HEK293T (cell line): ENCODE data around the gene ATP8A2.

ENCODE experiments used
- CTCF ChIA-PET: fragments of 350-600 bp; formaldehyde crosslinking; extraction: SDS; loops from one replicate; lab custom pipeline; 2021; ENCODE audit warnings: antibody characterized with exemption, inconsistent platforms; lab: Yijun Ruan, JAX
- POLR2A ChIA-PET: fragments of 350-600 bp; formaldehyde crosslinking; extraction: SDS; loops from one replicate; lab custom pipeline; 2020; ENCODE audit warnings: antibody characterized with exemption, inconsistent platforms; lab: Yijun Ruan, JAX
- DNase-seq: peaks from one replicate; pipeline ENCODE4 v3.0.0; 2012; ENCODE audit warnings: mixed read lengths; ENCODE audit errors: extremely low spot score
- ARNT ChIP-seq: fragments of 450-650 bp; IDR thresholded peaks from 2 replicates; pipeline ENCODE4 v1.6.1; 2017; ENCODE audit warnings: mild to moderate bottlenecking
- BHLHE40 ChIP-seq: fragments of 450-650 bp; IDR thresholded peaks from 2 replicates; pipeline ENCODE4 v1.6.1; 2016; ENCODE audit warnings: mild to moderate bottlenecking, moderate library complexity, borderline replicate concordance
- CTBP1 ChIP-seq: fragments of 450-650 bp; IDR thresholded peaks from 2 replicates; pipeline ENCODE4 v1.6.1; 2016; ENCODE audit warnings: borderline replicate concordance
- ELF4 ChIP-seq: fragments of 450-650 bp; IDR thresholded peaks from 2 replicates; pipeline ENCODE4 v1.6.1; 2017; ENCODE audit warnings: antibody characterized with exemption
- FOXA1 ChIP-seq: fragments of 450-650 bp; IDR thresholded peaks from 2 replicates; pipeline ENCODE4 v1.6.1; 2016; ENCODE audit warnings: mild to moderate bottlenecking
- FOXK2 ChIP-seq: fragments of 450-650 bp; IDR thresholded peaks from 2 replicates; pipeline ENCODE4 v1.6.1; 2016; ENCODE audit warnings: mild to moderate bottlenecking
- FOXM1 ChIP-seq: fragments of 450-650 bp; IDR thresholded peaks from 2 replicates; pipeline ENCODE4 v1.6.1; 2017; ENCODE audit warnings: mild to moderate bottlenecking, borderline replicate concordance
- HDGF ChIP-seq: fragments of 450-650 bp; IDR thresholded peaks from 2 replicates; pipeline ENCODE4 v1.6.1; 2017; ENCODE audit warnings: antibody characterized with exemption, borderline replicate concordance
- L3MBTL2 ChIP-seq: fragments of 450-650 bp; conservative IDR thresholded peaks from 2 replicates; pipeline ENCODE4 v1.6.1; 2016; ENCODE audit warnings: mild to moderate bottlenecking
- LEF1 ChIP-seq: fragments of 450-650 bp; IDR thresholded peaks from 2 replicates; pipeline ENCODE4 v1.6.1; 2017; ENCODE audit warnings: mild to moderate bottlenecking, borderline replicate concordance
- NFRKB ChIP-seq: fragments of 450-650 bp; IDR thresholded peaks from 2 replicates; pipeline ENCODE4 v1.6.1; 2016; ENCODE audit warnings: mild to moderate bottlenecking, moderate library complexity
- PKNOX1 ChIP-seq: fragments of 450-650 bp; IDR thresholded peaks from 2 replicates; pipeline ENCODE4 v1.6.1; 2016
- SP1 ChIP-seq: fragments of 450-650 bp; IDR thresholded peaks from 2 replicates; pipeline ENCODE4 v1.6.1; 2017
- SUZ12 ChIP-seq: fragments of 450-650 bp; IDR thresholded peaks from 2 replicates; pipeline ENCODE4 v1.6.1; 2016; ENCODE audit warnings: mild to moderate bottlenecking
- TARDBP ChIP-seq: fragments of 450-650 bp; IDR thresholded peaks from 2 replicates; pipeline ENCODE4 v1.6.1; 2016
- ZNF384 ChIP-seq: fragments of 450-650 bp; IDR thresholded peaks from 2 replicates; pipeline ENCODE4 v1.6.1; 2016

The ATP8A2 gene

GRCh38 chr13:25365720-25366235 is 6.0 kb upstream of the ATP8A2 start:
- ChIA-PET POLR2A (no interaction called here), CTCF (no interaction called here)
- TF ChIP-seq TARDBP (no peak), ARNT (no peak), BHLHE40 (no peak), HDGF (no peak), SP1 (no peak), ELF4 (no peak), ZNF384 (no peak), SUZ12 (no peak)
- no peak for DNase-seq

- DNase-seq = no peak
- TF ChIP-seq TARDBP (no peak), ELF4 (no peak), BHLHE40 (no peak), SP1 (no peak), L3MBTL2 (no peak), LEF1 (no peak), FOXK2 (no peak), SUZ12 (no peak)
- POLR2A ChIA-PET = no interaction called here
- CTCF ChIA-PET = no interaction called here
These were observed 458 bp upstream of the ATP8A2 start for GRCh38 chr13:25371158-25371874.

GRCh38 chr13:25372284-25373081 is 709 bp downstream of the ATP8A2 start:
- no peak for TF ChIP-seq ZNF384
- no peak for TF ChIP-seq TARDBP
- no peak for TF ChIP-seq FOXM1
- no peak for TF ChIP-seq FOXA1
- no peak for TF ChIP-seq BHLHE40
- no peak for TF ChIP-seq L3MBTL2
- TF ChIP-seq PKNOX1 = no peak
- no peak for TF ChIP-seq CTBP1
- no peak for TF ChIP-seq NFRKB
- no peak for TF ChIP-seq SP1
- TF ChIP-seq ELF4 = no peak
- ChIA-PET CTCF (no interaction called here), POLR2A (no interaction called here)
- DNase-seq = peak; percentile 12

- DNase-seq = peak; percentile 48
- no peak for TF ChIP-seq SUZ12
- no peak for TF ChIP-seq FOXK2
- TF ChIP-seq ARNT = no peak
- no peak for TF ChIP-seq NFRKB
- TF ChIP-seq BHLHE40 = no peak
- no peak for TF ChIP-seq L3MBTL2
- CTCF ChIA-PET = interaction anchor here (0.6 to 3.0 kb wide), 5 partner anchors 11 to 763 kb away, joined by 3 to 11 read pairs (median 3); no protein-coding TSS in a partner anchor
- POLR2A ChIA-PET = no interaction called here
These were observed 4.1 kb downstream of the ATP8A2 start for GRCh38 chr13:25375727-25376358.

GRCh38 chr13:25377244-25377962 is 5.6 kb downstream of the ATP8A2 start:
- ChIA-PET POLR2A (interaction anchor here (0.9 kb wide), 1 partner anchor 14 kb away, joined by 3 read pairs; no protein-coding TSS in a partner anchor), CTCF (interaction anchor here (3.0 kb wide), 1 partner anchor 14 kb away, joined by 11 read pairs; no protein-coding TSS in a partner anchor)
- no peak for TF ChIP-seq NFRKB
- TF ChIP-seq ZNF384 = no peak
- no peak for DNase-seq

- CTCF ChIA-PET = no interaction called here
- no peak for DNase-seq
- no peak for TF ChIP-seq BHLHE40
- TF ChIP-seq HDGF = no peak
- TF ChIP-seq L3MBTL2 = no peak
- POLR2A ChIA-PET = no interaction called here
These were observed 6.8 kb downstream of the ATP8A2 start for GRCh38 chr13:25378528-25378927.

- CTCF ChIA-PET = no interaction called here
- POLR2A ChIA-PET = no interaction called here
- TF ChIP-seq SP1 (no peak), FOXA1 (no peak), FOXM1 (no peak), BHLHE40 (no peak), PKNOX1 (no peak), ZNF384 (no peak), CTBP1 (no peak), SUZ12 (no peak), HDGF (no peak), TARDBP (no peak), ELF4 (no peak), FOXK2 (no peak), L3MBTL2 (no peak), ARNT (no peak), LEF1 (no peak), NFRKB (no peak)
- DNase-seq = no peak
These were observed 7.2 kb downstream of the ATP8A2 start for GRCh38 chr13:25379011-25379410.
